ENCODE data around the gene CDK4.

CDK4 gene

DNA sequence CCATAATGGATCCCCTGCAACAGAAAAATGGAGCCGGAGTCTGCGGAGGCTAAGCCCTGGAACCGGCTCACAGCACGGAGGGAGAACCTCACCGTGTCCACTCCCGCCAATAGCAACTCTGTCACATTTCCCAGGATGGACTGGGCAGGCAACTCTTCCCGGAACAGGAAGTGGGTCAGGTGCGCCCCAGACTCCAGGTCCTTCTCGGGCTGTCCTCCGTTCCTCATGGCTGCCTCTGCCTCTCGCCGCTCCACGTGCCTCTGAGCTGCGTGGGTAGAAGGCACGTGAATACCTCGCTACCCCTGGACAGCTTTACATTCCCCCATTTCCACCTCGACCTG lies 12.5 kb upstream of the CDK4 start:
- POLR2A ChIA-PET, result no interaction called here
- CTCF ChIA-PET, result no interaction called here
- no peak for DNase-seq (ENCODE audit: extremely low spot score)
- TF ChIP-seq ZNF384 (IDR thresholded peaks at IDR 0.05), result no peak
- no peak for TF ChIP-seq LEF1 (IDR thresholded peaks at IDR 0.05; ENCODE audit: borderline replicate concordance)
- TF ChIP-seq BHLHE40 (IDR thresholded peaks at IDR 0.05; ENCODE audit: borderline replicate concordance), result no peak
- no peak for TF ChIP-seq HDGF (IDR thresholded peaks at IDR 0.05; ENCODE audit: borderline replicate concordance)

DNA sequence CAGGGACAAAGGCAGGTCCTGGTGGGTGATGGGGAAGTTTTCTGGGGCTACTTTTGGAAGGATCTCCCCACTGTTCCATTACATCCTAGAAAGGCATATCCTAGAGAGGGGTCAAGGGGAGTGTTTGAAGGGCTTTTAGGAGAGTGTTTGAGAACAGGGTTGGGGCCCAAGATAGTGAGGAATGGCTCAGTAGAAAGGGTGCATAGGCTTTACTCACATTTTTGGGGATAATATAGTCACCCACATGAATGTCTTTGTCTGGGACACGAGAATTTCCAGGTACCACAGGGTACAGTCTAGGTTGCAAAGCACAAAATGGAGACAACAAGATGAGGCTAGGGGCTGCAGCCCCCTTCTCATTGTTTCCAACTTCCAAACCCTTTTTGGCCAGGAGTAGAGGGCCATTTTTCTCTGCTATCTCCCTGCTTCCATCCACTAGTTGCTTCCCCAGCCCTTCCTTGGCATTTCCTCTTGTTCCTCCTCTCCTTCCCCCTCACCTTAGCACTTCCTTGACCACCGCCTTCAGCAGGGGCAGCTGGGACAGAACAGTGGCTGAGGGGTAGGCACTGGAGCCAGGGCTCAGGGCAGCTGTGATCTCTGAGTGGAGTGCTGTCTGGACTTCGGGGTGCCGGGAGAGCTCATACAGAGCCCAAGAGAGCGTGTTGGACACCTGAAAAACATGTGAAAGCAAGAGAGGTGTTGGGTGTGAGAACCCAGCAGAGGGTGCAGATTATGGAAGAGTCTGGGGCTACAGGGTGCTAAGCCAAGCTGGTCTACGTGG lies 12.0 kb upstream of the CDK4 start:
- ChIA-PET CTCF (no interaction called here), POLR2A (interaction anchor here (1.4 kb wide), 1 partner anchor 8 kb away, joined by 6 read pairs; the partner anchor contains the start of genes EEF1AKMT3 and METTL1)
- DNase-seq (ENCODE audit: extremely low spot score), result no peak
- no peak for TF ChIP-seq HDGF (IDR thresholded peaks at IDR 0.05; ENCODE audit: borderline replicate concordance)
- TF ChIP-seq BHLHE40 (IDR thresholded peaks at IDR 0.05; ENCODE audit: borderline replicate concordance), result no peak
- TF ChIP-seq, protein P1, sequence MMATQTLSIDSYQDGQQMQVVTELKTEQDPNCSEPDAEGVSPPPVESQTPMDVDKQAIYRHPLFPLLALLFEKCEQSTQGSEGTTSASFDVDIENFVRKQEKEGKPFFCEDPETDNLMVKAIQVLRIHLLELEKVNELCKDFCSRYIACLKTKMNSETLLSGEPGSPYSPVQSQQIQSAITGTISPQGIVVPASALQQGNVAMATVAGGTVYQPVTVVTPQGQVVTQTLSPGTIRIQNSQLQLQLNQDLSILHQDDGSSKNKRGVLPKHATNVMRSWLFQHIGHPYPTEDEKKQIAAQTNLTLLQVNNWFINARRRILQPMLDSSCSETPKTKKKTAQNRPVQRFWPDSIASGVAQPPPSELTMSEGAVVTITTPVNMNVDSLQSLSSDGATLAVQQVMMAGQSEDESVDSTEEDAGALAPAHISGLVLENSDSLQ (IDR thresholded peaks at IDR 0.05), result no peak
- no peak for TF ChIP-seq FOXA1 (IDR thresholded peaks at IDR 0.05)
- no peak for TF ChIP-seq SUZ12 (IDR thresholded peaks at IDR 0.05)
- TF ChIP-seq NFRKB (IDR thresholded peaks at IDR 0.05), result no peak
- no peak for TF ChIP-seq ARNT (IDR thresholded peaks at IDR 0.05)
- no peak for TF ChIP-seq CTBP1 (IDR thresholded peaks at IDR 0.05; ENCODE audit: borderline replicate concordance)
- TF ChIP-seq ELF4 (IDR thresholded peaks at IDR 0.05), result no peak
- no peak for TF ChIP-seq FOXM1 (IDR thresholded peaks at IDR 0.05; ENCODE audit: borderline replicate concordance)
- no peak for TF ChIP-seq FOXK2 (IDR thresholded peaks at IDR 0.05)
- TF ChIP-seq SP1 (IDR thresholded peaks at IDR 0.05), result no peak
- no peak for TF ChIP-seq ZNF384 (IDR thresholded peaks at IDR 0.05)
- no peak for TF ChIP-seq LEF1 (IDR thresholded peaks at IDR 0.05; ENCODE audit: borderline replicate concordance)
- TF ChIP-seq TARDBP (IDR thresholded peaks at IDR 0.05), result no peak
- no peak for TF ChIP-seq L3MBTL2 (conservative IDR thresholded peaks at IDR 0.05)

DNA sequence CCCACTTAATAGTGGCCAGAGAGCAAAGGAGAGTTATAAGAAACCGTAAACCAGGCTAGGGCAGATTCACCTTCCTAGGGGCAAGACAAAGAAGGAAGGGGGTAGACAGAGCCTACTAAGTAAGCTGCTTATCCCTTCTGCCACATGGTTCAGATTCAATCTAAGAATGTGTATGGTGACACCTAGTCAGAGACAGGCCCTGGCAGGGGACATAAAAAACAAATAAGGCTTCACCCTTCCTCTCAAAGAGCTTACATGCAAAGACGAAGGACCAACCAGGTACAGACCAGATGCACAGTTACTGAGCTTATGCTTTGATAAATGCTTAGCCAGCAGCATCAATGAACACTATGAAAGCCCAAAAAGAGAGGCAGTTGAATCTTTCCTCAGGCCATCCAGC lies 10.4 kb upstream of the CDK4 start:
- no peak for DNase-seq (ENCODE audit: extremely low spot score)
- POLR2A ChIA-PET, result interaction anchor here (1.4 kb wide), 1 partner anchor 10 kb away, joined by 6 read pairs; the partner anchor contains the start of genes EEF1AKMT3 and METTL1
- CTCF ChIA-PET, result no interaction called here
- TF ChIP-seq ARNT (IDR thresholded peaks at IDR 0.05), result no peak
- no peak for TF ChIP-seq SP1 (IDR thresholded peaks at IDR 0.05)
- TF ChIP-seq, protein P1 (IDR thresholded peaks at IDR 0.05), result no peak
- no peak for TF ChIP-seq CTBP1 (IDR thresholded peaks at IDR 0.05; ENCODE audit: borderline replicate concordance)
- TF ChIP-seq FOXK2 (IDR thresholded peaks at IDR 0.05), result no peak
- no peak for TF ChIP-seq BHLHE40 (IDR thresholded peaks at IDR 0.05; ENCODE audit: borderline replicate concordance)
- no peak for TF ChIP-seq ZNF384 (IDR thresholded peaks at IDR 0.05)
- no peak for TF ChIP-seq SUZ12 (IDR thresholded peaks at IDR 0.05)
- no peak for TF ChIP-seq TARDBP (IDR thresholded peaks at IDR 0.05)
- TF ChIP-seq FOXM1 (IDR thresholded peaks at IDR 0.05; ENCODE audit: borderline replicate concordance), result no peak
- no peak for TF ChIP-seq ELF4 (IDR thresholded peaks at IDR 0.05)
- TF ChIP-seq HDGF (IDR thresholded peaks at IDR 0.05; ENCODE audit: borderline replicate concordance), result no peak
- no peak for TF ChIP-seq L3MBTL2 (conservative IDR thresholded peaks at IDR 0.05)
- no peak for TF ChIP-seq NFRKB (IDR thresholded peaks at IDR 0.05)
- TF ChIP-seq LEF1 (IDR thresholded peaks at IDR 0.05; ENCODE audit: borderline replicate concordance), result no peak

DNA sequence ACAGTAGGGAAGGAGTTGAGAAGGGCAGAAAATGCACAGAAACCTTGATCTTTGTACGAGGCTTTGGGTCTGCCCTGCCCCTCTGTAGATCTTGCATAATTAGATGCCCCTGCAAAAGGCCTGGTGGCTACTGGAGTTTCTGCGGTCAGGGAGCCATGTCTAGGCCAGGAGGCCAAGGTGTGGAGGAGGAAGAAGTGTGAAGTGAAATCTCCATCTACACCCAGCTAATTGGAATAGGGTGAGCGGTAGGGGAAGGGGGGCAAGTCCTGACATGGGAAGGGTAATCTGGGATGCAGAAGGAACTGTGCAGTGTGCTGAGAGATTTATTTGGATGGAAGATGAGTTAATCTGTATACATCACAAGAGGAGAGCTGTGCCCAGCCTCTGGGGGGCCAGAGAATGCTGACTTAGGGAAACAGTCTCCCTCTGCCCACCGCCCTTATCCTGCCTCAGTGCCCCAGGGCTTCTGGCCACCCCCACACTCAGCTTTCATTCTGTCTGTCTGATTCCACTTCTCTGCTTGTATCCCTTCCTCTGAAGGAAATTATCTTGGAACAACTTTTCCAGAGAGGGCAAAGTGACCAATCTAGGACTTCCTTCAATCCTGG lies 9.4 kb upstream of the CDK4 start:
- CTCF ChIA-PET, result no interaction called here
- POLR2A ChIA-PET, result interaction anchor here (3.6 kb wide), 1 partner anchor 11 kb away, joined by 17 read pairs; the partner anchor contains the start of genes EEF1AKMT3 and METTL1
- no peak for DNase-seq (ENCODE audit: extremely low spot score)
- TF ChIP-seq L3MBTL2 (conservative IDR thresholded peaks at IDR 0.05) (no peak), ARNT (IDR thresholded peaks at IDR 0.05) (no peak), CTBP1 (IDR thresholded peaks at IDR 0.05; ENCODE audit: borderline replicate concordance) (no peak), NFRKB (IDR thresholded peaks at IDR 0.05) (no peak), TARDBP (IDR thresholded peaks at IDR 0.05) (no peak)

DNA sequence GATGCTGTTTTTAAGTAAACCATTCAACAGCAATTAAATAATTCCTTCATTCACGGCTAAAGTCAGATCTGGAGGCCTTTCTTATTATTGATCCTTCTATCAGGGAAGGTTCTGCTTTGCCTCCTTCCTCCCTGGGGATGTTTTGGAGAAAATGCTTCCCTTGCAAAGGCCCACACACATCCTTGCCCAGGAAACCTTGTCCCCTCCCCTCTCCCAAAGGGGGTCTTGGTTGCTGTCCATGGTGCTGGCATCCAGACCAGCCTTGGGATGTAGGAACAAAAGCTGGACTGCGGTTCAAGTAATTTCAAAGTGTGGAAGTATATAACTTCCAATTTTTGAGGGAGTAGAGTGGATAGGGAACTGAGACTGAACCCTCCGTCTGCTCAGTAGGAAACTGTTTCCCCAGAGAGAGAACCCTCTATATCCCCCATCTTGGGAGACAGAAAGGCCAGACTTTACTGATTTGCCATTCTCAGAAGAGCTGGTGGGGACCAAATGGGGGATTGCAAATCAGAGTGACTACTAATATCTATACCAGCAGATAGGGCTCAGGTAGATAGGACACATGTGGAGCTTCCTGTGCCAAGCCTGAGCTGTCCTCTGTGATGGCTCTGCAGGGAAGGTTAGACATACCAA lies 8.4 kb upstream of the CDK4 start:
- ChIA-PET POLR2A (interaction anchor here (2.1 to 3.6 kb wide), 2 partner anchors 12 to 23 kb away, joined by 6 to 17 read pairs; partner anchors contain the start of genes EEF1AKMT3, METTL1 and TSFM), CTCF (interaction anchor here (2.0 kb wide), 1 partner anchor 8 kb away, joined by 8 read pairs; the partner anchor contains the start of gene CYP27B1)
- no peak for TF ChIP-seq ARNT (IDR thresholded peaks at IDR 0.05)
- TF ChIP-seq SUZ12 (IDR thresholded peaks at IDR 0.05), result no peak
- TF ChIP-seq FOXK2 (IDR thresholded peaks at IDR 0.05), result no peak
- no peak for TF ChIP-seq TARDBP (IDR thresholded peaks at IDR 0.05)
- TF ChIP-seq BHLHE40 (IDR thresholded peaks at IDR 0.05; ENCODE audit: borderline replicate concordance), result no peak
- TF ChIP-seq L3MBTL2 (conservative IDR thresholded peaks at IDR 0.05), result no peak
- no peak for TF ChIP-seq ZNF384 (IDR thresholded peaks at IDR 0.05)
- no peak for TF ChIP-seq HDGF (IDR thresholded peaks at IDR 0.05; ENCODE audit: borderline replicate concordance)
- no peak for TF ChIP-seq SP1 (IDR thresholded peaks at IDR 0.05)
- no peak for TF ChIP-seq ELF4 (IDR thresholded peaks at IDR 0.05)
- TF ChIP-seq, protein P1 (IDR thresholded peaks at IDR 0.05), result no peak
- TF ChIP-seq FOXM1 (IDR thresholded peaks at IDR 0.05; ENCODE audit: borderline replicate concordance), result no peak
- no peak for DNase-seq (ENCODE audit: extremely low spot score)

All from HEK293T (cell line).